ENCODE data around the gene SEMA4G. TPM values are rescaled to one million over a fixed set of nuclear protein-coding genes. Genes with fewer than 3 reads are reported as not detected.

SEMA4G gene
- total and polyA plus RNA-seq, 2 of the 13 experiments (the other 11 are each of a cell fraction or from before 2014, with no cell fraction given), result 46.2 to 207 TPM

DNA sequence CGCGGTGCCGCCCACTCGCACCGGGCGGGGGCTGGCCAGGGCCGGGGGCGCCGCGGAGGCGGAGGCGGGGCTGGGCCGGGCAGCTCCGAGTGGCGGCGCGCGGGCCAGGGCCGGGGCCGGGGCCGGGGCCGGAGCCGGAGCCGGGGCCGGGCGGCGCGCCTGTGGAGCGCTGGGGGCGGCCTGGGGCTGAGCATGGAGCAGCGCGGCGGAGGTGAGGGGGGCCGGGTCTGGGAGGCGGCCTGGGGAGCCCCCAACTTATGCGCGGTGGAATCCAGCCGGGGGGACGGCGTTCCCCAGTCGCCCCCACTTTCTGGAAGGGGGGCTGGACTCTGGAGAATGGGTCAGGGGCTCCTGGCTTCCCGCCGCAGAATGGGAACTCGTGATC lies 30.4 kb downstream of the SEMA4G start, which contains the start of gene LZTS2:
Gene LZTS2 (plus strand): TSS at position 67 of the 385 bp plus-strand sequence. CDS start 2,731 bp downstream, outside the sequence.
- Histone ChIP-seq H3K79me2 (ENCODE audit: insufficient read depth, low read length) (peaks cover 32% of the 10 kb centered on the region), H3K27ac (ENCODE audit: extremely low read length, insufficient read depth, low read length) (peak within 1 kb of the TSS; percentile 89), H3K9ac (ENCODE audit: insufficient read depth, low read depth, low read length) (peak within 1 kb of the TSS; percentile 95), H3K4me1 (ENCODE audit: insufficient read depth, low read length) (peaks cover 32% of the 10 kb centered on the region), H3K27me3 (ENCODE audit: control insufficient read depth in 1 of 2, insufficient read depth in 2 of 2, low read length in 2 of 2) (no peaks in the 10 kb centered on the region; a peak in 1 of 5 replicates), H3K36me3 (replicated peaks in 1 of 2; ENCODE audit: control insufficient read depth in 1 of 2, insufficient read depth in 2 of 2, low read length in 2 of 2) (peaks cover 8 to 20% of the 10 kb centered on the region in 2 experiments; a peak in 4 of 5 replicates), H3K4me3 (replicated peaks in 1 of 3; ENCODE audit: insufficient read depth in 1 of 3, low read depth in 2 of 3, low read length in 3 of 3) (peak within 1 kb of the TSS; percentile 91 to 99 (median 98)), H3K9me3 (ENCODE audit: low read length) (no peaks in the 10 kb centered on the region), H4K20me1 (ENCODE audit: insufficient read depth, low read length) (no peaks in the 10 kb centered on the region; the same call in 1 of the 2 replicates), H3K4me2 (ENCODE audit: low read depth, low read length) (peak within 1 kb of the TSS; percentile 98), H2AFZ (ENCODE audit: low read length) (no peak within 1 kb of the TSS)
- WGBS (ENCODE audit: low lambda C conversion rate), result 3% methylated on average over 5 of the region's 44 CpGs
- POLR2A ChIA-PET, result interaction anchor here (3.8 to 23.0 kb wide), 5 partner anchors 9 to 32 kb away, joined by 18 to 277 read pairs (median 56); partner anchors contain the start of genes MRPL43, PDZD7, SEMA4G and SFXN3
- ATAC-seq, result peak; percentile 11
- intact Hi-C loops (cut with micrococcal nuclease; ENCODE audit: unreplicated experiment), result no loop called here
- no peak for DNase-seq (ENCODE audit: low spot score)
- no peak for TF ChIP-seq TBX3 (IDR thresholded peaks at IDR 0.05; ENCODE audit: borderline replicate concordance)
- TF ChIP-seq RBM39 (IDR thresholded peaks at IDR 0.05; ENCODE audit: low read depth, low read length, poor library complexity, severe bottlenecking), result peak; percentile 13
- peak; percentile 3; the same call in 1 of the 2 replicates for TF ChIP-seq ZFP82 (CRISPR knock-in tag; IDR thresholded peaks at IDR 0.05; ENCODE audit: borderline replicate concordance)
- TF ChIP-seq MZF1 (CRISPR knock-in tag; IDR thresholded peaks at IDR 0.05; ENCODE audit: borderline replicate concordance), result no peak
- TF ChIP-seq AGO1 (IDR thresholded peaks at IDR 0.05; ENCODE audit: low read depth, low read length, poor library complexity, severe bottlenecking), result peak; percentile 6
- TF ChIP-seq, protein P1, sequence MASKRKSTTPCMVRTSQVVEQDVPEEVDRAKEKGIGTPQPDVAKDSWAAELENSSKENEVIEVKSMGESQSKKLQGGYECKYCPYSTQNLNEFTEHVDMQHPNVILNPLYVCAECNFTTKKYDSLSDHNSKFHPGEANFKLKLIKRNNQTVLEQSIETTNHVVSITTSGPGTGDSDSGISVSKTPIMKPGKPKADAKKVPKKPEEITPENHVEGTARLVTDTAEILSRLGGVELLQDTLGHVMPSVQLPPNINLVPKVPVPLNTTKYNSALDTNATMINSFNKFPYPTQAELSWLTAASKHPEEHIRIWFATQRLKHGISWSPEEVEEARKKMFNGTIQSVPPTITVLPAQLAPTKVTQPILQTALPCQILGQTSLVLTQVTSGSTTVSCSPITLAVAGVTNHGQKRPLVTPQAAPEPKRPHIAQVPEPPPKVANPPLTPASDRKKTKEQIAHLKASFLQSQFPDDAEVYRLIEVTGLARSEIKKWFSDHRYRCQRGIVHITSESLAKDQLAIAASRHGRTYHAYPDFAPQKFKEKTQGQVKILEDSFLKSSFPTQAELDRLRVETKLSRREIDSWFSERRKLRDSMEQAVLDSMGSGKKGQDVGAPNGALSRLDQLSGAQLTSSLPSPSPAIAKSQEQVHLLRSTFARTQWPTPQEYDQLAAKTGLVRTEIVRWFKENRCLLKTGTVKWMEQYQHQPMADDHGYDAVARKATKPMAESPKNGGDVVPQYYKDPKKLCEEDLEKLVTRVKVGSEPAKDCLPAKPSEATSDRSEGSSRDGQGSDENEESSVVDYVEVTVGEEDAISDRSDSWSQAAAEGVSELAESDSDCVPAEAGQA (IDR thresholded peaks at IDR 0.05; ENCODE audit: low read depth), result no peak
- TF ChIP-seq, protein P1 (CRISPR knock-in tag; IDR thresholded peaks at IDR 0.05; ENCODE audit: borderline replicate concordance), result 0 out of 2 replicates have a peak, but pooled peaks have one; percentile 2
- TF ChIP-seq, protein P2, sequence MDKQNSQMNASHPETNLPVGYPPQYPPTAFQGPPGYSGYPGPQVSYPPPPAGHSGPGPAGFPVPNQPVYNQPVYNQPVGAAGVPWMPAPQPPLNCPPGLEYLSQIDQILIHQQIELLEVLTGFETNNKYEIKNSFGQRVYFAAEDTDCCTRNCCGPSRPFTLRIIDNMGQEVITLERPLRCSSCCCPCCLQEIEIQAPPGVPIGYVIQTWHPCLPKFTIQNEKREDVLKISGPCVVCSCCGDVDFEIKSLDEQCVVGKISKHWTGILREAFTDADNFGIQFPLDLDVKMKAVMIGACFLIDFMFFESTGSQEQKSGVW (CRISPR knock-in tag; IDR thresholded peaks at IDR 0.05; ENCODE audit: borderline replicate concordance), result peak; percentile 54; the same call in 1 of the 2 replicates
- no peak for TF ChIP-seq ZNF10 (CRISPR knock-in tag; IDR thresholded peaks at IDR 0.05; ENCODE audit: borderline replicate concordance, low read depth)
- TF ChIP-seq KLF12 (CRISPR knock-in tag; IDR thresholded peaks at IDR 0.05; ENCODE audit: borderline replicate concordance), result 0 out of 2 replicates have a peak, but pooled peaks have one; percentile 16
- 0 out of 2 replicates have a peak, but pooled peaks have one; percentile 11 for TF ChIP-seq TOPORS (CRISPR knock-in tag; IDR thresholded peaks at IDR 0.05)
- CTCF ChIA-PET (ENCODE audit: low intra/inter-chr PET ratio, low total read pairs), result interaction anchor here (8.5 kb wide), 1 partner anchor 13 kb away, joined by 240 read pairs; no protein-coding TSS in a partner anchor
- FAIRE-seq, result no peak
- no TSS peak for BruUV-seq (replicated peaks)
- in situ Hi-C loops (cut with HindIII; ENCODE audit: extremely low pct_ligation_motif_present, low pct_unique_long_range_greater_than_20kb), result no loop called here
